GM18870 (cell line): ENCODE results near the gene CERS6.

Experiments used
- ATAC-seq: cut with Tn5 transposase; IDR thresholded peaks from one replicate; pipeline ENCODE4 v1.9.1; 2021; ENCODE audit warnings: moderate library complexity; ENCODE audit not compliant: unreplicated experiment

CERS6 gene

DNA sequence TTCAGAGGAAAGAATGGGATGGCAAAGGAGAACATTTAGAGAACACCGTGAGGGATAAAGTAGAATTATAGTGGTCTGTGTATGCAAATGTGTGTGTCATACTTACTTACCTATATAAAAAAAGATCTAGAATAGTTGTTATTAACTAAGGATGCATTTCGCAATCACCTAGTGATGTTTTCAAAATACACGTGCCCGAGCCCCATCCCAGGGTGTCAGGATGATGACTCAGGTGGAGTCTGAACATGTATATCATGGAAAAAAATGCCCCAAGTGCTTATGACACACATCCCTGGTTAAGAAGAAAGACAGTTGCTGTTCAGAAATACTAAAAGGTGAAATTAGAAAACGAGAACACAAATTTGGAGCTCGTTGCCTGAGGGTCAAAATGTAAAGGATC, 109.0 kb downstream of the CERS6 start:
- ATAC-seq = no peak

DNA sequence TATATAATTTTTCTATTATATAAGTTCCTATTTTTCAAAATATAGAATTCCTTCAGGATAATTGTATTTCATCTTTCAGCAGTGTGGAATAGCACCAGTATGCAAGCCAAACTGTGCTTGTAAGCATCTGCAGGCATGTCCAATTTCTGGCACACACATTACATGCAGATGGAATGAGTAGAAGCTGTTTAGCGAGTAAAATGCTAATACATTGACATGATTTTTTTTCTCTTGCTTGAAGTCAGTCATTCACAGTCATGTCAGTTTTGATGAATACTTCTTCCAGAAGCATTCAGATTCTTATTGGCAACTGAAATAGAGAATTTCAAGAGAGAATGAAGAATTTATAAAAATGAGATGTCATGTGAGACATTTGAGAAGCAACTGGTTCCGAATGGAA, 109.4 kb downstream of the CERS6 start:
- ATAC-seq = no peak

DNA sequence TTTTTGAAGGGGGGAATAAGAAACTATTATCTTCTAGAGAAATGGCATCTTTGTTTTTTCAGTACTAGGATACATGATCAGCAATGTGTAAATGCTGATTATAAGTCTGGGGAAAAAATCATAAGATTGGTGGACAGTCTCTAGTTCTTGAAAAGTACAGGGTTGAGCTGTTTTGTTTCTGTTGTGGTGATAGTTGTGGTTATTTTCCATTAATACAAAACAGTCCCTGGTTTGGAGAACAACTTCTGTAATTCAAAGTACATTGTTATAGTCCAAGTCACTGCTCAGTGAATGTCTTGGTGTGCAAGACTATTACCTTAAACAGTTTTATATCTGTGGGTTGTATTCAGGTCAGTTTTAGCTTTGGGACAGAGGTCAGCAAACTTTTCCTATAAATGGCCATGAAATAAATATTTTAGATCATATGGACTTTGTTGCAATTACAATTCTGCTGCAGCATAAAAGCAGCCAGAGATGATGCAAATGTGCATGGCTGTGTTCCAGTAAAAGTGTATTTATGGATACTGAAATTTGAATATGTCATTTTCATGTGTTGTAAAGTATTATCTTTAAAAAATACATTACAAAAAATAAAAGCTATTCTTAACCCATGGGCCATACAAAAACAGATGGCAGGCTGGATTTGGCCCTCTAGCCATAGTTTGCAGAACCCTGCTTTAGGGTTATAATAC, 111.0 kb downstream of the CERS6 start:
- ATAC-seq = no peak

DNA sequence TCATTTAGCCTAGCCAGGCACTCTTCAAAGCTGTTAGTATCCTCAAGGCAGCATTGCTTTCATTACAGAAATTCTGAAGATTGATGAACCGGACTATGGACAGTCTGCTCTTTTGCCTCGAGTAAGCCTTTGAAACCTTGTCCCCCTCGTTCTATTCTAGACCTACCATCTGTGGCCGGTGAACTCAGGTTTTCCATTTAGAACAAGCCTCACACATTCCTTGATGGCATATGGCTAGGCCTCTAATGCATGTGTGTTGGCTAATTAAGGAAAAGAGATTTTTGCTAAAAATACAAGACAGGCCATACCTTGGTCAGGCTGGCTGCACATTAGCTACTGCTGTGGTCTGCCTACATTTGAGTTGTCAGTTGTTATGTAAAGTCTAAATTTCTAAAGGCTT, 111.8 kb downstream of the CERS6 start:
- ATAC-seq = no peak

DNA sequence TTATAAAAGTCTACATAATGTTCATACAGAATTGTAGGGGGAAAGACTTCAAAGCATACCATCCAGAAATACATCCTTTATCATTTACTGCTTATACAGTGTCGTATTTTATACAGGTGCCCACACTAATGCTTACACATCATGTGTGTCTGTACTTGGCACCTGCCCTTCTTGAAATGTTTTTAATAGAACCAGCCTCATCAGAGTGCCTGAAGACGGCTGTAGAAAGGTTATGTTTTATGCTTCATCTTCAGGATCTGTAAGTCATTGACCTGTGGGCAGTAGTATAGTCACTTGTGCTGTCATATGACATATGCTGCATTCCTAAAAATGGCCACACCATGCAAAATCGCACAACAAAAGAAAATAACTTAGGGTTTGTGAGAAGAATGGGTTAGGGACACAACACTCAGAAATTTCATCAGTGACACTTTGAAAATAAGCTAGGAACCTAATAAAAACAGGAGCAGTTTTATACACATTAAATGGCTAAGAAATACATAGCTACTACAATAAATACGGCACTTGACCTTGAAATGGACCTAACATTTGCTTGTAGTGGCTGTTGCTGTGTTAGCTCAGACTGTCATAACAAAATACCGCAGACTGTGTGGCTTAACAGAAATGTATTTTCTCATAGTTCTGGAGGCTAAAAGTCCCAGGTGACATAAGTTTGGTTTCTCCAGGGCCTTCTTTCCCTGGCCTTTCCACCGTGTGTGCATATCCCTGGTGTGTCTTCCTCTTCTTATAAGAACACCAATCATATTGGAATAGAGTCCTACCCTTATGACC, 112.6 kb downstream of the CERS6 start:
- ATAC-seq = no peak

DNA sequence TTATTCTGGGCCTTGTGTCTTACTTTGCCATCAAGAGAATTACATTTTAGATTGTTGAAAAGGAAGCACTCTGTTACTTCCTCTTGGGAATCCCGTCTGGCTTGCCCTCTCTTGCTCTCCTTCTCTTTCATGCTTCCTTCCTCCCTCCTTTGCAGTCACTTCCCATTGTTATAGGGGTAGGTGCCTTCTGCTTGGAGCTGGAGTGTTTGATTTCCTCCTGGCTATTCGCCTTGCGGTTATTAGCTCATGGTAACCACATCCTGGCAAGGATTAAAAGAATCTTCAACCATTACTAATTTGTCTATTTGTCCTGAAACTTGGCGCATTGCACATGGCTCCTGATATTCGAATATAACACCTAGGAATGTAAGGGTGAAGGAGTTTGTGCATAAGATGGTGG, 115.0 kb downstream of the CERS6 start:
- no peak for ATAC-seq

DNA sequence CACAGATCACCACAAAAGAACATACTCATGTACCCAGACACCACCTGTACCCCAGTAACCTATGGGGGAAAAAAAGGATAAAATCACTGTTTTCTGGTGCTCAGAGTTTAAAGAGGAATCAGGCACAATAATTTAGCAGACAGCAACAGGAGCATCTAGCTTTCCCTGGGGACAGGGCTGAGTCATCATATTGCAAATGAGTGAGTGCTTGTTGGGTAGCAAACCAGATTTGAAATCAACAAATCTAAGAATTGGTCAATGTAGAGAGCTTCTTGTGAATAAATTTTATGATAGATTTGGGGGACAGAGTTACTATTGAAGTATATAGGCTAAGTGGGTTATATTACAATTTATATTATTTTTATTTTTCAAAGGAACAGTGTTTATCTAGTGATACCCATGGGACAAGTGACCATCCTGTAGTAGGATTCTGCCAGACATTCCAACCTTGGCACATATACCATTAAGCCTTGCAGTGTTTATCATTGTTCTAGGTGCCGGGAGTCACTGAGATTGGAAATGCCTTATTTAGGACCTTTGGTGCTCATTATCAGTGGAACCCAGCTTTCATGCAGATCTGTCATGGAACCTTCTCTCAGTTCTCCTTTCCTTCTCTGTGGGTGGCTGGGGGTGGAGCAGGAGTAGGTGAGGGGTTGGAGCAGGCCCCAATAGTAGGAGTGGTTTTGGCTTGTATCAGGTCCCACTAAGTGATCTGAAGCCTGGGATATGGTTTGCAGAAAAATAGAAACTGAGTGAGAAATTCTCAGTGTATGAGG, 117.2 kb downstream of the CERS6 start:
- ATAC-seq = no peak

DNA sequence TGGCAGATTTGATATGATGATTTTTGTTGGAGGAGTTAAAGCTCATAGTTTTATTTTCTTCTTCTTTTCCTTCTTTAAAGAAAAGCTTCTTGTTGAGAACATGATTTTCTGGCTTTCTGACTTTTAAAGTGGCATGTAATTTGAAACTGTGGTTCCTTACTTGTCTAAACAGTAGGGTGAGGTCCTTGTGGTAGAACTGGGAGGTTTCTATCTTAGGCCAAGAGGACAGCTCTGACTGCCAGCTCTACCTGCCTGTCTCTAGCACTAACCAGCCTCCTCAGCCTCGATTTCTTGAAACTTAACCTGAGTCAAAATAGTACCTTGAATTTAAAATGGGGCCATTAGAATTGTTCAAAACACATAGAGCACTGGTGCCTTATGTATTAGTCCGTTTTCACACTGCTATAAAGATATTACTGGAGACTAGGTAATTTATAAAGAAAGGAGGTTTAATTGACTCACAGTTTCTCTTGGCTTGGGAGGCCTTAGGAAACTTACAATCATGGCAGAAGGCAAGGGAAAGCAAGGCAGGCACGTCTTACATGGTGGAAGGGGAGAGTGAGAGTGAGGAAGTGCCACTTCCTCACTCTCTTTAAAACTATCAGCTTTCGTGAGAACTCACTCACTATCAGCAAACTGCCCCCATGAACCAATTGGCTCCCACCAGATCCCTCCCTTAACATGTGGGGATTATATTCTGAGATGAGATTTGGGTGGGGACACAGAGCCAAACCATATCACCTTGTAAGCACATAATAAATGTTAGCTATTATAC, 119.0 kb downstream of the CERS6 start:
- no peak for ATAC-seq

DNA sequence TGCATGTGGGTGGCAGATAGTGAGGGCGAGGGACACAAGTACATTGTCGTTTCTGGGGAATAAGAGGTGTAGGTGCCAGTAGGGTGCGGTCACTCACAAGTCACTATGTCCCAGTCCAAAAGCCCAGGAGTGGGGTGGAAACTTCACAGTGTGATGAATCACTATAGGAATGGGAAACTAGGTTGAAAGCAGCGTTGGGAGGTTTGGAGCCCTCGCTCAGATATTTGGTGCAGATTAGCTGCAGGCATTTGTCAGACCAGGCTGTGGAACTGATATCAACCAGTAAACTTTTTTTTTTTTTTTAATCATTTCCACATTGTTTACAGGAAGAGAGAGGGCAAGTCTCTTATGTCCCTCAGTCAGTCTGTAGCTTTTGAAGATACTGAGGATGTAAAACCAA, 121.8 kb downstream of the CERS6 start:
- ATAC-seq = no peak

DNA sequence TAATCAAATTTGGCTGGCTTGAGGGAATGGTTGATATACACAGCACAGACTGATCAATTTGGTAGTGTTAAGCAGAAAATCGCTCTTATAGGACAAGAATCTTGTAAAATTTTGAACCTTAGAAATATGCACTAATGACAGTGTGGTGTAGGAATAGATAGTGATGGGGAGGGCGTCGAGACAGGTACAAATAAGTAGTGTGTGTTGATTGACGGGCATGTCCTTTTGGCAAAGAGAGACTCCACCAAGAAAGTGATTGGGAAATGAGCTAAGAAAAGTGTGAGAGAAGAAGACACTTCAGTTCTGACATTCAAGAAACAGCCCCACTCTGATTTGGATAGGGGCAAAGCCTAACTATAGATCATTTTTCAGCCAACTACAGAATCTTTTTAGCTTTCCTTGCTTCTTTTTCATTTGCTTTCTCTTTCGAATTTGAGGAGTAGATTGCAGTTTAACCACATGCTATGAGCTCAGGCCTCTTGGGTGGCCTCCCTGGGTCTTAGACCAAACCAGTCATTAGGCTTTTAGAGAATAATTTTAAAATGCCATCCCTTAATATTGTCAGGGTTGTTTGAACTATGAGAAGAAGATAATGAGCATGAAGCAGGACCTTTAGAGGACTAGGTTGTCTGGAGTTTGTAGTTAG, 127.1 kb downstream of the CERS6 start:
- ATAC-seq = peak; percentile 73

DNA sequence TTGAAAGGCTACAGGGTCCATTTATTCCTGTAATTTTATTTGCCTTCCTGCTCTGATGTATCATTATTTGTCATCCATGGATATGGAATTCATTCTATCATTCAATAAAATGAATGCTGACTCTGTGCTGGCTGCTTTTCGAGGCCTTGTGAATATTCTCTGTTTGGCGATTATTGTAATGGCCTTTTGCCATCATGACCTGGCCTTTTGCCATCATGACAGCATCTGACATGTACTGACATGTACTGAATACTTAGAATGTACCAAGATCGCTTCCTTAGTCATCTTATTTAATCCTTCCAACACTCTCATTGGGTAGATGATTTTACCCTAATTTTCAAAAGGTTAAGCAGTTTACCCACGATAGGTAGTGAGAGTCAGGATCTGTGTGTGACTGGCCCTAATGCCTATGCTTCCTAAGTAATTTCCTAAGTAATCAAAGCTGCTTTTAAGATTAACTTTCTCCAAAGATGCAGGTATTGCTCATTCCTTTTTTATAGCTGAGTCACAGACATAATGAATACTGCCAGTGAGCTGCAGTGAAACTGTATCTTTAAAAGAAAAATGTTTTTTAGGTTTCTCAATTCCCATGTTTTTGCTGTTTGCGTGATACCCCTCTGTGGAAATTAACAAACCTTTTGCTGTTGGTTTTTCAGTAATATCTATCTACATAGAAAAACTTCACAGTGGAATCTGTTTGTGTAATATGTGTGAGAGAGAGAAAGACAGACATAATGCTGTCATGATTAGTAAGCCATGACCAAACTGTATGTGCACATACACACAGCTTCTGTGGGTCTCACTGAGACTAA, 127.8 kb downstream of the CERS6 start:
- no peak for ATAC-seq

DNA sequence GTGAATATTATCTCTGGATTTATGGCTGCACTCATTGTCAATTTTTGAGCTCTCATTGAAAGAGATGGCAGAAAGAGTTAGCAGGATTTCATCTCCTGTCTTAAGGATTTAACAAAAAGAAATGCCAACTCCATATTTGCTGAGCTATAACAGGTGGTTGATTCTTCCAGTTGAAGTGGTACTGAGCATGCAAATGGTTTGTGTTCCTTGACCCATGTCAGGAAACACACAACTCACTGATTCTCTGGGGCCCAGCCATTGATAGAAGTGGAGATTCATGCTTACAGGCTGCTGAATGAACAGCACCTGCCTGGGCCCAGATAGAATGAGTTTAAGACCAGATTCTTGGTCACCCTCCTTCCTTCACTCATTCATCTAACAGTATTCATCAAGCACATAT, 128.8 kb downstream of the CERS6 start:
- no peak for ATAC-seq

DNA sequence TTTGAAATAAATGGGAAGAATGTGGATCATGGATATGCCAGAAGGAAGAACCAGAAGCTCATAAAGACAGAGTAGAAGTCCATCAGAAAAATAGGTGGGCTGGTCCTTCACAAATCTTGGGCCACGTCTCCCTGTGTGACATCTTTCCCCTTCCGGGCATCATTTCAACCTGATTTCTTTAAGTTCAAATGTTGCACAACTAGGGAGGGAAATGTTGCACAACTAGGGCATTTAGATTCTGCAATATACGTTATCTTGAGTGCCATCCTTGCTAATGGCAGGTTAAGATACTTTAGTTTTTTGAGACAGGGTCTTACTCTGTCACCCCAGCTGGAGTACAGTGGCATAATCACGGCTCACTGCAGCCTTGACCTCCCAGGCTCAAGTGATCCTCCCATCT, 129.6 kb downstream of the CERS6 start:
- no peak for ATAC-seq

DNA sequence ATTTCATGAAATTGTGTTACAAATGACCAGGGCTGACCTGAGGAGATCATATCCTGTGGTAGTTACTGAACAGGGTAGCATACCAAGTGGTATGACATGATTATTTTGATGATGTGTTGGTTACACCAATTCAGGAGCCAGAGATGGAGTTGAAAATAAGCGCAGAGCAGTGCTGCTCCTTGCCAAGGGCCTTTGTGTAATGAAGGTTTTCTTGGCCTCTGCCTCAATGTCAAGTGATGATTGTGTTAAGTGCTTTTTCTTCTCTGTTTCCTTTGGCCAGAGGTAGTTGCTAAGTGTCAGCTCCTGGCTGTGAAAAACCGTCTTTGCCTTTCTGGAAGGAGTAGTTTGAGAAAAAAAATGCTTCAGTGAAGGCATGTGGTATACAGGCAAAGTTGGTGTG, 131.2 kb downstream of the CERS6 start:
- no peak for ATAC-seq

DNA sequence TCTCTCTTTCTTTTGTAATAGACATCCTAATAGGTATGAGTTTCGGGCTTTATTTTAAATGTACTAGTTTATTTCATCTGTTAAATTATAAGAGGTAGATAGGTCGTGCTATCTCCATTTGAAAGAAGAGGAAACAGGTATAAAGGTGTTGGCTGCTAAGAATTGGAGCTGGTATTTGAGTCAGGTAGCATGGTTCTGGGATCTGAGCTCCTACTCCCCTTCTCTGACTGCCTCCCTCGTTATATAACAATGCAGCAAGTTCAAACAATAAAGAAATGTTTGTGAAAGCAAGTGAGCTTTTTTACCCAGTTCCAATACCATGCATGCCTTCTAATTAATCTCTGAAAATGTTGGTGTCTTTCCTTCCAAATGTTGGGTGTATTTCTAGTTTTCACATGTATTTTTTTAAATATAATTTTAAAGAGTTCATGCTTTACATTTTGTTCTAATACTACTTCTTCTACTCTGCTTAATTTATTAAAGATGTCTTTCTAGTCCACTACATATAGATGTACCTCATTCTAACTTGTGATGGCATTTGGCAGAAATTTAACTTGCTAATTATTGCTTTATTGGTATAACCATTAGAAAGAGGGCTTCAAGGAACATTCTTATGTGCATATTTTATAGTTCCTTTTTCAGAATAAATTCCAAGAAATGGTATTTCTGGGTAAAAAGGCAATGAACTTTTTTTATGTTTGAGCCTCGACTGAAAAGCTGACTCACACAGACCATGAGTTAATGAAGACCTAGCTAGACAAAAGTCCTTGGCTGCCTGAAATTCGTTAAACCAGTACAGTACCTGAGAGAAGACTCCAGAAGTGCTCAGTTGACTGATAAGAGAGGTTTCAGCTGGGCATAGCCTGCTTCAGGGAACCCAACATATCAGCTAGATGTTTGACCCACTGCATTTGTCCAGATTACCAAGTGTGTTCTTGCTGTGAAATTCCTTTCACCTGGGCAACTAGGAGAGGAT, 133.5 kb downstream of the CERS6 start:
- ATAC-seq = no peak

DNA sequence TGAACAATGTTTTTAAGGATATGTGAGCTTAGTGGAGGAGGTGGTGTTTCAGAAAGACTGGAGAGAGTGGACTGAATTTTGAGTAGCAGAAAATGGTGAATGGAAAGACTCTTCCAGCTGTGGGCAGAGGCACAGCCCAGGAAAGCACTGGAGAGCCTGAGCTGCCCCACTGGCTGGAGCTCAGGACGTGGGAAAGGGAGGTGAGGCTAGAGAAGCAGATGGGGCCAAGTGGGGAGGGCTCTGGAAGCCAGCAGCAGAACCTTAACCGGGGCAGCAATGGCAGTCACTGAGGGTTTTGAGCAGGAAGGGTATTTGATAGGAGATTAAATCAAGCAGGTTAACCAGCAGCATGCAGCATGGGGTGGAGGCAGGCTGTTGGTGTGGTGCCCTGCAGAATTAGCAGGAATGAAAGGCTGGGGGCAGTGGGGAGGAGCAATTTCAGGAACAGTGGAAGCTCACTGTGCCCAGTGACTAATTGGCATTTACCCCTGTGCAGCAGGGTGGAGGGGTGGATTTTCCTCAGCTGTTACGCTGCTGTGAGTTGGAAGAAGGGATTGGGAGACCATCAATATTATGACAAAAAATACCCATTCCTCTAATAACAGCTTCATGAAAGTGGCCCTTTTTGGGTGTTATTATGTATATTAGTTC, 136.2 kb downstream of the CERS6 start:
- no peak for ATAC-seq

DNA sequence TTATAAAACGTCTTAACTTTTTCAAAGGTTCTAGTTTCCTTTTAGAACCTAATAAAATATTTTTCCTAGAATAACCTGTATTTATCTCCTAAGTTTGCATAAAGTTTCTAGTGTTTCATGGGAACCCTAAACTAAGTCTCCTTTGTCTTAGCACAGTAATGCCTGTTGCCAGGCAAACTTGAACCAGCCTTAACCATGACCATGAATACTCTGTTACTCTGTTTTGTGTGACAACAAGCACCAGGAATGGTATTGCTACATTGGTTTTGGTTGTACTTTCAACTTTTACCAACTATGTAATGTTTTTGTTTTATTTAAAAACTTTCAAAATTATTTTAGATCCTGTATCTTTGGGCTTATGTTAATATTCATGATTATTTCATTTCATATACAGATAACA, 137.6 kb downstream of the CERS6 start:
- no peak for ATAC-seq

DNA sequence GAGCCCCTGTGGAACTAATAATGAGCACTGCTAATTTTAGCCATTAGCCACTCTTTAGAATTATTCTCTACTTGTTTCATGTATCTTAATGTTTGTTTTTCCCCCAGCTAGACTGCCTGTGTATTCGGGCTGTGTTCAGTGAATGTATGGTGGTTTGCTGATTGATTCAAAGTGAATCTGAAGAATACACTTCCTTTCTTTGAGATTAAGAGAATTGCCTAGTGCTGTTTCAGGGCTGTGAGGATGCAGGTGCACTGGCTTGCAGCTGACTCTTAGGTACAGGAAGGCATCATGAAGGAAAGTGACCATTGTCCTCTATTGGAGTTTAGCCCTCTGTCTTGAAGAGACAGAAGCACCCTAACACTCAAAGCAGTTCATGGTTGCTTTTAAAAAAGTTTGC, 138.7 kb downstream of the CERS6 start:
- ATAC-seq = peak; percentile 70
